Dendritic cell treated with granulocyte-macrophage colony-stimulating factor and Interleukin-4, amounts not matched to agents 40 ng/mL and 50 ng/mL, for 4 days (primary cell): ENCODE results near the gene MGST1.
"Not testable (repeated sequence)": the region's sequence is repeated elsewhere in the genome, so short reads cannot be mapped to it uniquely, and the experiment has no call there.

Experiments
- H3K27ac Mint-ChIP-seq: one replicate; pipeline ENCODE4 v1.8.0; 2022; ENCODE audit warnings: mild to moderate bottlenecking, mixed read lengths
- H3K27me3 Mint-ChIP-seq: one replicate; pipeline ENCODE4 v1.8.0; 2022; ENCODE audit warnings: mild to moderate bottlenecking, mixed read lengths
- H3K36me3 Mint-ChIP-seq: one replicate; pipeline ENCODE4 v1.8.0; 2022; ENCODE audit warnings: low read depth, mixed read lengths
- H3K4me1 Mint-ChIP-seq: one replicate; pipeline ENCODE4 v1.8.0; 2022; ENCODE audit warnings: low read depth, mixed read lengths
- H3K4me3 Mint-ChIP-seq: one replicate; pipeline ENCODE4 v1.8.0; 2022; ENCODE audit warnings: mild to moderate bottlenecking, moderate library complexity, mixed read lengths
- H3K9me3 Mint-ChIP-seq: one replicate; pipeline ENCODE4 v1.8.0; 2022; ENCODE audit warnings: mixed read lengths
- intact Hi-C: fragments of 100-400 bp; cut with micrococcal nuclease; formaldehyde crosslinking; loops from one replicate; pipeline ENCODE4 v1.15.0; 2022

MGST1 gene

GRCh38 chr12:16369156-16369555 is 21.7 kb downstream of the MGST1 start:
- H3K9me3 Mint-ChIP-seq = no peaks in the 10 kb centered on the region
- intact Hi-C loops = no loop called here
- no peak overlapping the region for H3K27ac Mint-ChIP-seq

GRCh38 chr12:16370096-16370495 is 22.7 kb downstream of the MGST1 start:
- Mint-ChIP-seq H3K4me3 (no peak overlapping the region), H3K27me3 (no peaks in the 10 kb centered on the region), H3K9me3 (no peaks in the 10 kb centered on the region), H3K36me3 (peaks cover 43% of the 10 kb centered on the region), H3K4me1 (no peaks in the 10 kb centered on the region), H3K27ac (no peak overlapping the region)
- intact Hi-C loops = no loop called here

More at GRCh38 chr12:16369156-16369555, 21.7 kb downstream of the MGST1 start:
- no peaks in the 10 kb centered on the region for H3K27me3 Mint-ChIP-seq
- peaks cover 48% of the 10 kb centered on the region for H3K36me3 Mint-ChIP-seq
- H3K4me1 Mint-ChIP-seq = no peaks in the 10 kb centered on the region
- H3K4me3 Mint-ChIP-seq = no peak overlapping the region

GRCh38 chr12:16382652-16383312 is 35.3 kb downstream of the MGST1 start:
- H3K27ac Mint-ChIP-seq, H3K27me3 Mint-ChIP-seq, H3K9me3 Mint-ChIP-seq, H3K4me3 Mint-ChIP-seq, intact Hi-C loops, H3K4me1 Mint-ChIP-seq, H3K36me3 Mint-ChIP-seq: not testable (repeated sequence)

- Mint-ChIP-seq H3K4me3 (no peak overlapping the region), H3K9me3 (no peaks in the 10 kb centered on the region), H3K36me3 (no peaks in the 10 kb centered on the region), H3K27me3 (no peaks in the 10 kb centered on the region), H3K4me1 (peaks cover 4% of the 10 kb centered on the region), H3K27ac (no peak overlapping the region)
- intact Hi-C loops = no loop called here
These were observed 37.3 kb downstream of the MGST1 start for GRCh38 chr12:16384732-16385131.

GRCh38 chr12:16385782-16386646 is 38.6 kb downstream of the MGST1 start:
- Mint-ChIP-seq H3K9me3 (no peaks in the 10 kb centered on the region), H3K36me3 (no peaks in the 10 kb centered on the region), H3K4me3 (no peak overlapping the region), H3K27ac (no peak overlapping the region), H3K4me1 (peaks cover 11% of the 10 kb centered on the region), H3K27me3 (no peaks in the 10 kb centered on the region)
- intact Hi-C loops = loop anchor here (2.0 kb wide), 1 partner anchor 1257 kb away; no protein-coding TSS in a partner anchor

- H3K27me3 Mint-ChIP-seq = no peaks in the 10 kb centered on the region
- peaks cover 12% of the 10 kb centered on the region for H3K4me1 Mint-ChIP-seq
- no peaks in the 10 kb centered on the region for H3K36me3 Mint-ChIP-seq
- intact Hi-C loops = loop anchor here (2.0 kb wide), 1 partner anchor 1255 kb away; no protein-coding TSS in a partner anchor
- H3K27ac Mint-ChIP-seq = no peak overlapping the region
- no peaks in the 10 kb centered on the region for H3K9me3 Mint-ChIP-seq
- H3K4me3 Mint-ChIP-seq = no peak overlapping the region
These were observed 40.5 kb downstream of the MGST1 start for GRCh38 chr12:16387919-16388318.

GRCh38 chr12:16389594-16389993 is 42.1 kb downstream of the MGST1 start:
- H3K27ac Mint-ChIP-seq = no peak overlapping the region
- peaks cover 7% of the 10 kb centered on the region for H3K9me3 Mint-ChIP-seq
- H3K4me1 Mint-ChIP-seq = peaks cover 20% of the 10 kb centered on the region
- intact Hi-C loops = no loop called here
- no peak overlapping the region for H3K4me3 Mint-ChIP-seq
- H3K36me3 Mint-ChIP-seq = peaks cover 6% of the 10 kb centered on the region
- H3K27me3 Mint-ChIP-seq = no peaks in the 10 kb centered on the region

- Mint-ChIP-seq H3K4me1 (peaks cover 20% of the 10 kb centered on the region), H3K27me3 (no peaks in the 10 kb centered on the region), H3K27ac (peak overlapping the region; percentile 45), H3K9me3 (peaks cover 10% of the 10 kb centered on the region), H3K4me3 (no peak overlapping the region), H3K36me3 (peaks cover 7% of the 10 kb centered on the region)
- intact Hi-C loops = loop anchor here (1.0 kb wide), 1 partner anchor 46 kb away; the partner anchor contains the start of gene MGST1
These were observed 45.5 kb downstream of the MGST1 start for GRCh38 chr12:16392846-16393535.

- no peaks in the 10 kb centered on the region for H3K4me1 Mint-ChIP-seq
- no peak overlapping the region for H3K27ac Mint-ChIP-seq
- no peaks in the 10 kb centered on the region for H3K27me3 Mint-ChIP-seq
- H3K36me3 Mint-ChIP-seq = peaks cover 6% of the 10 kb centered on the region
- intact Hi-C loops = no loop called here
- peaks cover 8% of the 10 kb centered on the region for H3K9me3 Mint-ChIP-seq
- H3K4me3 Mint-ChIP-seq = no peak overlapping the region
These were observed 51.7 kb downstream of the MGST1 start for GRCh38 chr12:16399101-16399500.

- H3K27me3 Mint-ChIP-seq, intact Hi-C loops, H3K36me3 Mint-ChIP-seq, H3K4me3 Mint-ChIP-seq, H3K4me1 Mint-ChIP-seq, H3K9me3 Mint-ChIP-seq, H3K27ac Mint-ChIP-seq: not testable (repeated sequence)
These were observed 54.4 kb downstream of the MGST1 start for GRCh38 chr12:16401835-16402234.

- peaks cover 13% of the 10 kb centered on the region for H3K4me1 Mint-ChIP-seq
- no peak overlapping the region for H3K27ac Mint-ChIP-seq
- H3K27me3 Mint-ChIP-seq = no peaks in the 10 kb centered on the region
- intact Hi-C loops = no loop called here
- peaks cover 9% of the 10 kb centered on the region for H3K9me3 Mint-ChIP-seq
- H3K4me3 Mint-ChIP-seq = no peak overlapping the region
- no peaks in the 10 kb centered on the region for H3K36me3 Mint-ChIP-seq
These were observed 59.9 kb downstream of the MGST1 start for GRCh38 chr12:16407346-16407745.
